Parathyroid adenoma (tissue), 2 donors: ENCODE data around the gene CLCN6.

Experiments
- H2AFZ ChIP-seq: fragments of 300-600 bp; sonication (generic); one replicate; pipeline ENCODE4 v1.7.0; 2017; ENCODE audit warnings: antibody characterized with exemption, mild to moderate bottlenecking
- H3K27ac ChIP-seq: fragments of 300-600 bp; sonication (generic); one replicate; pipeline ENCODE4 v1.7.0; 2017
- H3K27me3 ChIP-seq: fragments of 300-600 bp; sonication (generic); one replicate; pipeline ENCODE4 v1.7.0; 2017; ENCODE audit warnings: low read length; ENCODE audit not compliant: control insufficient read depth, insufficient read depth
- H3K36me3 ChIP-seq: fragments of 300-600 bp; sonication (generic); one replicate; pipeline ENCODE4 v1.7.0; 2017; ENCODE audit warnings: low read length; ENCODE audit not compliant: control insufficient read depth, insufficient read depth
- H3K4me1 ChIP-seq: fragments of 300-600 bp; sonication (generic); one replicate; pipeline ENCODE4 v1.7.0; 2017; ENCODE audit warnings: control low read depth
- H3K4me2 ChIP-seq: fragments of 300-600 bp; sonication (generic); one replicate; pipeline ENCODE4 v1.7.0; 2017; ENCODE audit warnings: low read length
- H3K4me3 ChIP-seq: fragments of 300-600 bp; sonication (generic); one replicate; pipeline ENCODE4 v1.7.0; 2017; ENCODE audit warnings: low read depth, low read length
- H3K79me2 ChIP-seq: fragments of 300-600 bp; sonication (generic); one replicate; pipeline ENCODE4 v1.7.0; 2017; ENCODE audit warnings: control low read depth
- H3K9ac ChIP-seq: fragments of 300-600 bp; sonication (generic); one replicate; pipeline ENCODE4 v1.7.0; 2017; ENCODE audit warnings: mild to moderate bottlenecking
- H3K9me3 ChIP-seq: fragments of 300-600 bp; sonication (generic); one replicate; pipeline ENCODE4 v1.7.0; 2017; ENCODE audit warnings: low read length; ENCODE audit not compliant: control insufficient read depth
- CTCF ChIP-seq: fragments of 300-600 bp; sonication (generic); IDR thresholded peaks from one replicate; pipeline ENCODE4 v1.7.0; 2017; ENCODE audit warnings: antibody characterized with exemption, mild to moderate bottlenecking
- donor health status: primary hyperparathyroidism.

CLCN6 gene

GRCh38 chr1:11797525-11798216 is 8.3 kb upstream of the CLCN6 start:
- no peak overlapping the region for H3K4me2 ChIP-seq
- no peak overlapping the region for H3K4me3 ChIP-seq
- H3K27ac ChIP-seq: peak overlapping the region; percentile 36
- H3K36me3 ChIP-seq: no peaks in the 10 kb centered on the region
- no peaks in the 10 kb centered on the region for H3K27me3 ChIP-seq
- no peaks in the 10 kb centered on the region for H3K4me1 ChIP-seq
- H3K9me3 ChIP-seq: no peaks in the 10 kb centered on the region
- H2AFZ ChIP-seq: no peak overlapping the region
- TF ChIP-seq CTCF: no peak
- H3K79me2 ChIP-seq: no peaks in the 10 kb centered on the region
- no peak overlapping the region for H3K9ac ChIP-seq

GRCh38 chr1:11799099-11799498 is 6.9 kb upstream of the CLCN6 start:
- Histone ChIP-seq H3K4me1 (peaks cover 3% of the 10 kb centered on the region), H3K27ac (no peak overlapping the region), H2AFZ (no peak overlapping the region), H3K9ac (no peak overlapping the region), H3K4me3 (no peak overlapping the region), H3K79me2 (no peaks in the 10 kb centered on the region), H3K27me3 (no peaks in the 10 kb centered on the region), H3K36me3 (no peaks in the 10 kb centered on the region), H3K9me3 (no peaks in the 10 kb centered on the region), H3K4me2 (no peak overlapping the region)
- no peak for TF ChIP-seq CTCF

GRCh38 chr1:11799896-11800295 is 6.1 kb upstream of the CLCN6 start:
- Histone ChIP-seq H3K27me3 (no peaks in the 10 kb centered on the region), H3K9me3 (no peaks in the 10 kb centered on the region), H3K27ac (no peak overlapping the region), H3K4me2 (no peak overlapping the region), H3K9ac (no peak overlapping the region), H3K79me2 (no peaks in the 10 kb centered on the region), H2AFZ (no peak overlapping the region), H3K4me1 (peaks cover 6% of the 10 kb centered on the region), H3K4me3 (no peak overlapping the region), H3K36me3 (no peaks in the 10 kb centered on the region)
- no peak for TF ChIP-seq CTCF

GRCh38 chr1:11800391-11800755 is 5.6 kb upstream of the CLCN6 start:
- TF ChIP-seq CTCF: no peak
- H3K27me3 ChIP-seq: no peaks in the 10 kb centered on the region
- no peak overlapping the region for H3K4me3 ChIP-seq
- no peaks in the 10 kb centered on the region for H3K9me3 ChIP-seq
- H2AFZ ChIP-seq: no peak overlapping the region
- no peak overlapping the region for H3K4me2 ChIP-seq
- H3K4me1 ChIP-seq: peaks cover 6% of the 10 kb centered on the region
- no peaks in the 10 kb centered on the region for H3K36me3 ChIP-seq
- H3K79me2 ChIP-seq: no peaks in the 10 kb centered on the region
- H3K27ac ChIP-seq: no peak overlapping the region
- no peak overlapping the region for H3K9ac ChIP-seq

GRCh38 chr1:11800756-11801433 is 5.1 kb upstream of the CLCN6 start:
- Histone ChIP-seq H3K4me1 (peaks cover 6% of the 10 kb centered on the region), H3K27ac (no peak overlapping the region), H3K27me3 (no peaks in the 10 kb centered on the region), H3K9ac (no peak overlapping the region), H2AFZ (no peak overlapping the region), H3K36me3 (no peaks in the 10 kb centered on the region), H3K4me2 (no peak overlapping the region), H3K79me2 (no peaks in the 10 kb centered on the region), H3K9me3 (no peaks in the 10 kb centered on the region), H3K4me3 (no peak overlapping the region)
- TF ChIP-seq CTCF: no peak
